CD14-positive monocyte (primary cell): ENCODE data around the gene CFD. TPM values are rescaled to one million over a fixed set of nuclear protein-coding genes. Genes with fewer than 3 reads are reported as not detected.
A peak's percentile ranks its signal among the peaks of the same experiment; 100 is the strongest.

Experiments
- DNase-seq, 3 donors: peaks; one replicate each; pipeline ENCODE4 v3.0.0-alpha.2; 2011 to 2022
- H2AFZ ChIP-seq: 2 replicates; pipeline ENCODE4 v1.6.0; 2012; ENCODE audit warnings: mild to moderate bottlenecking, low read depth, low read length, inconsistent platforms; ENCODE audit not compliant: insufficient read depth, poor library complexity, severe bottlenecking
- H3K27ac ChIP-seq, 2 donors: 1 replicate in 1 of 2; 2 replicates in 1 of 2; pipeline ENCODE4 v1.5.1; 2012 to 2013; ENCODE audit warnings: low read length in 2 of 2, control low read depth in 1 of 2, inconsistent platforms in 1 of 2, low read depth in 1 of 2, mild to moderate bottlenecking in 1 of 2
- H3K27me3 ChIP-seq, 2 donors: one replicate each; pipeline versions ENCODE4 v1.6.0 to v1.6.1; 2011 to 2013; ENCODE audit warnings: low read length in 2 of 2; ENCODE audit not compliant: control insufficient read depth in 2 of 2, insufficient read depth in 2 of 2
- H3K36me3 ChIP-seq, 2 donors: replicated peaks in 1 of 2; 1 replicate in 1 of 2; 2 replicates in 1 of 2; pipeline versions ENCODE4 v1.5.1 to v1.6.1; 2012 to 2013; ENCODE audit warnings: low read length in 2 of 2, control low read depth in 1 of 2, inconsistent platforms in 1 of 2, mild to moderate bottlenecking in 1 of 2; ENCODE audit not compliant: insufficient read depth in 2 of 2, control insufficient read depth in 1 of 2
- H3K4me1 ChIP-seq, 2 donors: 1 replicate in 1 of 2; 2 replicates in 1 of 2; pipeline versions ENCODE4 v1.5.1 to v1.6.1; 2012 to 2013; ENCODE audit warnings: low read length in 2 of 2, control low read depth in 1 of 2, inconsistent platforms in 1 of 2, mild to moderate bottlenecking in 1 of 2, moderate library complexity in 1 of 2; ENCODE audit not compliant: insufficient read depth in 2 of 2, control insufficient read depth in 1 of 2
- H3K4me2 ChIP-seq: replicated peaks from 2 replicates; pipeline ENCODE3; 2012; ENCODE audit warnings: low read length, moderate library complexity, mild to moderate bottlenecking; ENCODE audit not compliant: poor library complexity, severe bottlenecking; ENCODE audit errors: extremely low read depth
- H3K4me3 ChIP-seq, 3 experiments: fragments of 200-600 bp in 1 of 3; sonication (generic) in 1 of 3; replicated peaks in 1 of 3; 1 replicate in 2 of 3; 2 replicates in 1 of 3; pipeline ENCODE4 v1.5.1; 2011 to 2013; ENCODE audit warnings: low read length in 3 of 3, mild to moderate bottlenecking in 3 of 3, control low read depth in 2 of 3, low read depth in 2 of 3, inconsistent platforms in 1 of 3, moderate library complexity in 1 of 3
- H3K79me2 ChIP-seq: 2 replicates; pipeline ENCODE4 v1.6.0; 2012; ENCODE audit warnings: mild to moderate bottlenecking, control low read depth, inconsistent platforms, low read length, moderate library complexity; ENCODE audit not compliant: insufficient read depth
- H3K9ac ChIP-seq: 2 replicates; pipeline ENCODE4 v1.6.0; 2017; ENCODE audit warnings: low read length, mild to moderate bottlenecking; ENCODE audit not compliant: insufficient read depth, poor library complexity, severe bottlenecking
- H3K9me3 ChIP-seq, 2 donors: replicated peaks in 1 of 2; 1 replicate in 1 of 2; 2 replicates in 1 of 2; pipeline versions ENCODE4 v1.5.1 to v1.6.1; 2012 to 2013; ENCODE audit warnings: low read length in 2 of 2, control low read depth in 1 of 2; ENCODE audit not compliant: control insufficient read depth in 1 of 2, insufficient read depth in 1 of 2
- H4K20me1 ChIP-seq: 2 replicates; pipeline ENCODE4 v1.6.0; 2012; ENCODE audit warnings: mild to moderate bottlenecking, low read length, control low read depth, moderate library complexity; ENCODE audit not compliant: insufficient read depth
- H3K27ac Mint-ChIP-seq, 7 donors: one replicate each; pipeline ENCODE4 v1.8.0; 2020; ENCODE audit warnings: mild to moderate bottlenecking in 7 of 7, mixed read lengths in 7 of 7, moderate library complexity in 6 of 7, inconsistent platforms in 2 of 7
- H3K27me3 Mint-ChIP-seq, 3 donors: one replicate each; pipeline ENCODE4 v1.8.0; 2021 to 2022; ENCODE audit warnings: low read depth in 3 of 3, mild to moderate bottlenecking in 3 of 3, mixed read lengths in 3 of 3, moderate library complexity in 3 of 3, inconsistent platforms in 1 of 3
- H3K36me3 Mint-ChIP-seq, 2 donors: one replicate each; pipeline ENCODE4 v1.8.0; 2020; ENCODE audit warnings: mixed read lengths in 2 of 2, inconsistent platforms in 1 of 2, mild to moderate bottlenecking in 1 of 2
- H3K4me1 Mint-ChIP-seq: one replicate; pipeline ENCODE4 v1.8.0; 2020; ENCODE audit warnings: mild to moderate bottlenecking, mixed read lengths
- H3K4me3 Mint-ChIP-seq, 2 donors: one replicate each; pipeline ENCODE4 v1.8.0; 2020; ENCODE audit warnings: mild to moderate bottlenecking in 2 of 2, mixed read lengths in 2 of 2, moderate library complexity in 1 of 2
- H3K9me3 Mint-ChIP-seq, 7 donors: one replicate each; pipeline ENCODE4 v1.8.0; 2020 to 2022; ENCODE audit warnings: mixed read lengths in 7 of 7, mild to moderate bottlenecking in 6 of 7, moderate library complexity in 6 of 7, inconsistent platforms in 2 of 7
- CTCF ChIP-seq: fragments of 200-600 bp; IDR thresholded peaks from one replicate; pipeline ENCODE4 v1.8.0; 2022; ENCODE audit warnings: antibody characterized with exemption, mild to moderate bottlenecking
- WGBS: methylation state at CpG from one replicate; pipeline ENCODE4 v1.1.5; 2013; ENCODE audit warnings: missing lambda C conversion rate; ENCODE audit not compliant: insufficient coverage; 5-methylcytosine and 5-hydroxymethylcytosine counted together
- intact Hi-C, 2 donors: fragments of 100-400 bp; cut with micrococcal nuclease; formaldehyde crosslinking; loops; one replicate each; pipeline versions ENCODE4 v1.15.0 to v1.15.1; 2023
- polyA plus RNA-seq, 3 donors: library from polyadenylated mRNA; depleted of rRNA in 1 of 3; unstranded in 2 of 3; stranded (reverse) in 1 of 3; fragments of 300-500 nt in 2 of 3; fragments of >200 nt in 1 of 3; fragmentation: Illumina TruSeq in 2 of 3; gene quantifications; 1 replicate in 2 of 3; 2 replicates in 1 of 3; pipeline ENCODE4 v1.2.3, GENCODE V29; 2012 to 2021

Gene CFD
- polyA plus RNA-seq, 3 donors, result 272 to 862 (median 654) TPM

GRCh38 chr19:911197-912033 is 52.0 kb downstream of the CFD start:
- no peaks in the 10 kb centered on the region for H3K36me3 ChIP-seq
- Mint-ChIP-seq H3K36me3 (peaks cover 5 to 12% of the 10 kb centered on the region in 2 donors), H3K9me3 (peaks cover 0 to 3% (median 0%) of the 10 kb centered on the region in 7 donors), H3K4me3 (peak overlapping the region; percentile 30 to 63), H3K27ac (peak overlapping the region in 2 of 7 donors; percentile 43 to 46), H3K27me3 (peaks cover 5 to 8% (median 5%) of the 10 kb centered on the region in 3 donors), H3K4me1 (peaks cover 51% of the 10 kb centered on the region)
- TF ChIP-seq CTCF, result no peak
- H3K4me1 ChIP-seq, result peaks cover 50 to 70% of the 10 kb centered on the region in 2 donors
- H3K9me3 ChIP-seq, result no peaks in the 10 kb centered on the region
- 91% methylated on average over 34 of the region's 54 CpGs for WGBS
- H4K20me1 ChIP-seq, result peaks cover 17% of the 10 kb centered on the region
- no peak for DNase-seq
- no peak overlapping the region for H2AFZ ChIP-seq
- intact Hi-C loops, result no loop called here
- H3K9ac ChIP-seq, result no peak overlapping the region
- no peak overlapping the region for H3K27ac ChIP-seq
- H3K27me3 ChIP-seq, result peaks cover 0 to 1% of the 10 kb centered on the region in 2 donors
- H3K4me3 ChIP-seq, result peak overlapping the region in 1 of 3 experiments; percentile 49
- H3K79me2 ChIP-seq, result peaks cover 62% of the 10 kb centered on the region
- H3K4me2 ChIP-seq, result peak overlapping the region; percentile 58

GRCh38 chr19:912181-913079 is 53.0 kb downstream of the CFD start:
- peaks cover 7 to 10% of the 10 kb centered on the region in 2 donors for H3K27me3 ChIP-seq
- peaks cover 13 to 15% (median 15%) of the 10 kb centered on the region in 3 donors for H3K27me3 Mint-ChIP-seq
- intact Hi-C loops, result no loop called here
- H3K4me3 Mint-ChIP-seq, result peak overlapping the region; percentile 83
- peak overlapping the region in 6 of 7 donors; percentile 51 to 85 (median 76) for H3K27ac Mint-ChIP-seq
- DNase-seq, result no peak
- no peak overlapping the region for H2AFZ ChIP-seq
- H3K4me1 ChIP-seq, result peaks cover 49 to 70% of the 10 kb centered on the region in 2 donors
- H3K4me1 Mint-ChIP-seq, result peaks cover 43% of the 10 kb centered on the region
- no peaks in the 10 kb centered on the region for H3K9me3 ChIP-seq
- WGBS, result 0% methylated on average over 17 of the region's 69 CpGs
- H3K9me3 Mint-ChIP-seq, result peaks cover 0 to 3% (median 0%) of the 10 kb centered on the region in 7 donors
- H3K36me3 Mint-ChIP-seq, result peaks cover 4 to 9% of the 10 kb centered on the region in 2 donors
- H3K36me3 ChIP-seq, result no peaks in the 10 kb centered on the region
- no peak for TF ChIP-seq CTCF
- H3K27ac ChIP-seq, result peak overlapping the region; percentile 57 to 90
- H4K20me1 ChIP-seq, result peaks cover 6% of the 10 kb centered on the region
- peak overlapping the region; percentile 93 for H3K9ac ChIP-seq
- peak overlapping the region; percentile 85 for H3K4me2 ChIP-seq
- peaks cover 52% of the 10 kb centered on the region for H3K79me2 ChIP-seq
- peak overlapping the region; percentile 86 to 93 (median 86) for H3K4me3 ChIP-seq
